Muscle of leg (tissue), 11 donors: ENCODE data around the gene CTNS. TPM values are rescaled to one million over a fixed set of nuclear protein-coding genes. Genes with fewer than 3 reads are reported as not detected.
"Not testable (repeated sequence)": the region's sequence is repeated elsewhere in the genome, so short reads cannot be mapped to it uniquely, and the experiment has no call there.

Experiments
- DNase-seq: peaks from one replicate; pipeline ENCODE4 v3.0.0; 2013
- H3K27ac ChIP-seq: one replicate; pipeline ENCODE4 v1.5.1; 2013; ENCODE audit warnings: mild to moderate bottlenecking, low read length, control low read depth
- H3K27me3 ChIP-seq: one replicate; pipeline ENCODE4 v1.6.1; 2013; ENCODE audit warnings: low read length; ENCODE audit not compliant: control insufficient read depth, insufficient read depth
- H3K36me3 ChIP-seq: one replicate; pipeline ENCODE4 v1.6.1; 2013; ENCODE audit warnings: low read length; ENCODE audit not compliant: control insufficient read depth, insufficient read depth
- H3K4me1 ChIP-seq: one replicate; pipeline ENCODE4 v1.6.1; 2013; ENCODE audit warnings: low read length; ENCODE audit not compliant: control insufficient read depth, insufficient read depth
- H3K4me3 ChIP-seq: one replicate; pipeline ENCODE4 v1.5.1; 2013; ENCODE audit warnings: low read length, control low read depth
- H3K9me3 ChIP-seq: replicated peaks from 2 replicates; pipeline ENCODE4 v1.6.1; 2013; ENCODE audit warnings: low read depth, low read length; ENCODE audit not compliant: control insufficient read depth
- WGBS: methylation state at CpG from one replicate; pipeline ENCODE4 v1.1.5; 2013; ENCODE audit warnings: missing lambda C conversion rate; ENCODE audit not compliant: insufficient coverage; 5-methylcytosine and 5-hydroxymethylcytosine counted together
- polyA plus RNA-seq, 8 donors: library from polyadenylated mRNA; unstranded; fragments of 120-200 nt; gene quantifications; one replicate each; pipeline versions ENCODE4 v1.2.1 to v1.2.3, GENCODE V29; 2013; ENCODE audit warnings: inconsistent platforms in 1 of 8, low replicate concordance in 1 of 8; ENCODE audit not compliant: insufficient read length in 8 of 8, insufficient read depth in 1 of 8
- total RNA-seq: library from RNA; stranded (reverse); fragments of 120-200 nt; gene quantifications from one replicate; pipeline ENCODE4 v1.2.4, GENCODE V29; 2013

The CTNS gene
- total and polyA plus RNA-seq, 9 donors, result 7.2 to 10.1 (median 8.4) TPM

GRCh38 chr17:3693141-3693540, 56.6 kb downstream of the CTNS start:
- Histone ChIP-seq H3K4me3 (no peak overlapping the region), H3K9me3 (peaks cover 3% of the 10 kb centered on the region), H3K4me1 (peaks cover 29% of the 10 kb centered on the region), H3K36me3 (peaks cover 3% of the 10 kb centered on the region), H3K27ac (no peak overlapping the region), H3K27me3 (peaks cover 52% of the 10 kb centered on the region)
- WGBS, result 69% methylated on average over 2 of the region's 4 CpGs
- no peak for DNase-seq

- Histone ChIP-seq H3K9me3 (peaks cover 6% of the 10 kb centered on the region), H3K4me3 (no peak overlapping the region), H3K36me3 (peaks cover 10% of the 10 kb centered on the region), H3K27ac (peak overlapping the region; percentile 91), H3K27me3 (peaks cover 56% of the 10 kb centered on the region), H3K4me1 (peaks cover 28% of the 10 kb centered on the region)
- 79% methylated on average over 7 of the region's 9 CpGs for WGBS
- DNase-seq, result no peak
Measured at GRCh38 chr17:3693829-3694231, 57.3 kb downstream of the CTNS start.

- peaks cover 10% of the 10 kb centered on the region for H3K36me3 ChIP-seq
- H3K27ac ChIP-seq, result peak overlapping the region; percentile 91
- H3K4me3 ChIP-seq, result peak overlapping the region; percentile 51
- DNase-seq, result peak; percentile 77
- peaks cover 56% of the 10 kb centered on the region for H3K27me3 ChIP-seq
- H3K9me3 ChIP-seq, result peaks cover 6% of the 10 kb centered on the region
- peaks cover 25% of the 10 kb centered on the region for H3K4me1 ChIP-seq
- WGBS, result 9% methylated on average over 12 of the region's 17 CpGs
Measured at GRCh38 chr17:3695129-3695722, 58.7 kb downstream of the CTNS start.

- peaks cover 56% of the 10 kb centered on the region for H3K27me3 ChIP-seq
- WGBS, result under 1% methylated on average over 57 of the region's 65 CpGs
- peaks cover 12% of the 10 kb centered on the region for H3K36me3 ChIP-seq
- no peak for DNase-seq
- H3K4me1 ChIP-seq, result peaks cover 22% of the 10 kb centered on the region
- peaks cover 6% of the 10 kb centered on the region for H3K9me3 ChIP-seq
- peak within 1 kb of the TSS; percentile 91 for H3K27ac ChIP-seq
- peak within 1 kb of the TSS; percentile 52 for H3K4me3 ChIP-seq
Measured at GRCh38 chr17:3695723-3696411, 59.3 kb downstream of the CTNS start, which contains the start of gene P2RX5. TSS of gene P2RX5 (minus strand) at chr17:3696155. CDS start at chr17:3696005, 150 bp downstream.

- peaks cover 6% of the 10 kb centered on the region for H3K9me3 ChIP-seq
- H3K4me3 ChIP-seq, result peak overlapping the region; percentile 52
- peaks cover 15% of the 10 kb centered on the region for H3K36me3 ChIP-seq
- H3K27ac ChIP-seq, result peak overlapping the region; percentile 90
- peaks cover 56% of the 10 kb centered on the region for H3K27me3 ChIP-seq
- DNase-seq, result peak; percentile 68
- WGBS, result 78% methylated on average over 4 of the region's 12 CpGs
- H3K4me1 ChIP-seq, result peaks cover 22% of the 10 kb centered on the region
Measured at GRCh38 chr17:3697103-3697476, 60.5 kb downstream of the CTNS start.

- no peak for DNase-seq
- 100% methylated on average over 1 of the region's 4 CpGs for WGBS
- H3K27ac ChIP-seq, result no peak overlapping the region
Measured at GRCh38 chr17:3698139-3698538, 61.6 kb downstream of the CTNS start.

GRCh38 chr17:3699951-3700350, 63.4 kb downstream of the CTNS start:
- Histone ChIP-seq H3K27ac (no peak overlapping the region), H3K27me3 (peaks cover 34% of the 10 kb centered on the region), H3K4me3 (no peak overlapping the region), H3K4me1 (peaks cover 9% of the 10 kb centered on the region), H3K9me3 (peaks cover 6% of the 10 kb centered on the region), H3K36me3 (peaks cover 15% of the 10 kb centered on the region)
- 85% methylated on average over 4 of the region's 4 CpGs for WGBS
- no peak for DNase-seq

More at GRCh38 chr17:3698139-3698538, 61.6 kb downstream of the CTNS start:
- H3K36me3 ChIP-seq, result peaks cover 15% of the 10 kb centered on the region
- peaks cover 22% of the 10 kb centered on the region for H3K4me1 ChIP-seq
- H3K9me3 ChIP-seq, result peaks cover 6% of the 10 kb centered on the region
- no peak overlapping the region for H3K4me3 ChIP-seq
- H3K27me3 ChIP-seq, result peaks cover 50% of the 10 kb centered on the region

- not testable (repeated sequence) for DNase-seq, H3K4me1 ChIP-seq, H3K4me3 ChIP-seq, H3K27ac ChIP-seq, H3K9me3 ChIP-seq
- Histone ChIP-seq H3K36me3 (peaks cover 15% of the 10 kb centered on the region), H3K27me3 (peaks cover 14% of the 10 kb centered on the region)
- 100% methylated on average over 3 of the region's 7 CpGs for WGBS
Measured at GRCh38 chr17:3702041-3702539, 65.5 kb downstream of the CTNS start.

- H3K36me3 ChIP-seq, result peaks cover 5% of the 10 kb centered on the region
- no peak for DNase-seq
- no peak overlapping the region for H3K27ac ChIP-seq
- WGBS, result 73% methylated on average over 8 of the region's 20 CpGs
- no peak overlapping the region for H3K4me3 ChIP-seq
- H3K27me3 ChIP-seq, result no peaks in the 10 kb centered on the region
- no peaks in the 10 kb centered on the region for H3K9me3 ChIP-seq
- H3K4me1 ChIP-seq, result no peaks in the 10 kb centered on the region
Measured at GRCh38 chr17:3704931-3705717, 68.6 kb downstream of the CTNS start.

GRCh38 chr17:3705718-3705984, 69.1 kb downstream of the CTNS start:
- not testable (repeated sequence) for H3K4me3 ChIP-seq, H3K36me3 ChIP-seq, H3K27me3 ChIP-seq, H3K27ac ChIP-seq, DNase-seq, H3K9me3 ChIP-seq, H3K4me1 ChIP-seq
- no CpG with 5 or more reads among the region's 1 CpG for WGBS
